Dedifferentiated amniotic fluid mesenchymal stem cell (primary cell): Measurements from ENCODE around the gene SMARCD1.
"Not testable (repeated sequence)": the region's sequence is repeated elsewhere in the genome, so short reads cannot be mapped to it uniquely, and the experiment has no call there.

Source experiments
- DNase-seq: peaks from one replicate; pipeline ENCODE4 v3.0.0-alpha.2; 2016; ENCODE audit errors: extremely low spot score

SMARCD1 gene

DNA sequence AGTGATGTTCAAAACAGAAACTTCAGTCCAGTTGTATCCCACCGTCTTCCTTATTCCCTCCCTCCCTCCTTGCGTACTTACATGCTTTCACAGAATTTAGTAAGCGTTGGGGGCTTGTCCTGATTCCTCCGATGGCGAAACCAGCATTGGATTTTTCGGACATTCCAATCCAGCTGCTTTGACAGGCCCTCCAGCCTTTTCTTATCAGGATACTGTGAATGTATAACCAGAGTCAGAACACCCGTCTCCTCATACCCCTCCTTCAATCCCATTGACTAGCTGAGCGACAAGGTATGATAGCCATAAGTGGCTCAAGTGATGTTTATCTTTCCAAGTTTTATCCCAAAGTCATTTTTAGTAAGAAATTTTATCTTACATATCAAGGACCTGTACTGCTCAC lies 57.9 kb downstream of the SMARCD1 start:
- no peak for DNase-seq

DNA sequence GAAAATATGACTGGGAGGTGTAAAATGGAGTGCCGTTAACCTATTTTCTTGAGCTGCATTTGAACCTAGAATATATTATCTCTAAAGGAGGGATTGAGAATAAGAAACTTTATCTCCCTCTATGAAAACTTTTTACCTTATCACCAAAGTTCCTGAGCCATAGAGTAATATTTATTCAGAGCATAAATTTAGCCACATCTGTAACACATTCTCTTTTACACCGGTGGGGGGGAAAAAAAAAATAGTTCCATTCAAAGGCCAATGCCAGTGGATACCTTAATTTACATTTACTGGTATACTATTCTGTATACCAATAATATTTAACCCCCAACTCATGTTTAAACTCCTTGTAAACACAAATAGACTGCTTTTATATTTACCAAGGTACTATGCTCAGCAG lies 60.3 kb downstream of the SMARCD1 start:
- DNase-seq, result no peak

GRCh38 chr12:50147281-50147680 lies 62.1 kb downstream of the SMARCD1 start:
- no peak for DNase-seq

DNA sequence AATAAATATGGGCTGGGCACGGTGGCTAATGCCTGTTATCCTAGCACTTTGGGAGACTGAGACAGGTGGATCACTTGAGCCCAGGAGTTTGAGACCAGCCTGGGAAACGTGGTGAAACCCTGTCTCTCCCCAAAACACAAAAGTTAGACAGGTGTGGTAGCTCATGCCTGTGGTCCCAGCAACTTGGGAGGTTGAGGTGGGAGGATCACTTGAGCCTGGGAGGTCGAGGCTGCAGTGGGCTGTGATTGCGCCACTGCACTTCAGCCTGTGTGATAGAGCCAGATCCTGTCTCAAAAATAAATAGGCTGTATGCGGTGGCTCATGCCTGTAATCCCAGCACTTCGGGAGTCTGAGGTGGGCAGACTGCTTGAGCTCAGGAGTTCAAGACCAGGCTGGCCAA lies 62.9 kb downstream of the SMARCD1 start:
- DNase-seq, result not testable (repeated sequence)

DNA sequence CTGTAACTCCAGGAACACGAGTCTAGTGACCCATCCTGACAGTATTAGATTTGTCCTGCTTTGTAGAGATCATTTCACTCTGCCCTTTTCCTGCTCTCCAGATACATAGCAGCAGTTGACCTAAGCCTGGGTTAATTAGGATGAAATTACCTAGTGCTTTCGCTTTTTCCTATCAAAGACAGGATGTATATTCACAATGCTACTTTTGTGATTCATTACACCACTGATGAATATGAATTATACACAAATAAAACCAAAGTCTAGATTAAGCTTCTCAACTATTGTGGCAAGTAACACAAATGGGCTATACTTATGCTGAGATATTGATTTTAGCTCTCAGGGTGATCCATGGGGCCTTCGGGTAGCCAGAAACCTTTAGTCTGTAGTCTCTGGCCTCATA lies 64.2 kb downstream of the SMARCD1 start:
- DNase-seq, result no peak
